HepG2 (cell line): ENCODE measurements around the gene CEBPE. TPM values are rescaled to one million over a fixed set of nuclear protein-coding genes. Genes with fewer than 3 reads are reported as not detected.

ENCODE experiments used
- BATF2 ChIP-seq: sonication (generic); formaldehyde crosslinking; IDR thresholded peaks from 2 replicates; pipeline ENCODE4 v1.8.0; 2022; ENCODE audit warnings: mild to moderate bottlenecking, missing genetic modification reagents, moderate library complexity
- CTCF ChIP-seq: sonication (generic); formaldehyde crosslinking; IDR thresholded peaks from 2 replicates; pipeline ENCODE4 v1.5.0; 2020; ENCODE audit warnings: mild to moderate bottlenecking, missing genetic modification reagents, moderate library complexity
- EEA1 ChIP-seq: sonication (generic); formaldehyde crosslinking; IDR thresholded peaks from 2 replicates; pipeline ENCODE4 v1.5.1; 2020; ENCODE audit warnings: mild to moderate bottlenecking, missing genetic modification reagents, borderline replicate concordance
- FOXC1 ChIP-seq: sonication (generic); formaldehyde crosslinking; IDR thresholded peaks from 2 replicates; pipeline ENCODE4 v1.8.0; 2022; ENCODE audit warnings: mild to moderate bottlenecking, missing genetic modification reagents, borderline replicate concordance
- GABPB1 ChIP-seq: IDR thresholded peaks from 2 replicates; pipeline ENCODE4 v1.6.1; 2016; ENCODE audit warnings: mild to moderate bottlenecking, missing genetic modification reagents, moderate library complexity, missing compliant biosample characterization
- HDAC2 ChIP-seq: sonication (generic); formaldehyde crosslinking; IDR thresholded peaks from 2 replicates; pipeline ENCODE4 v1.4.0; 2020; ENCODE audit warnings: missing genetic modification reagents
- HNRNPUL1 ChIP-seq: fragments of 200-400 bp; formaldehyde crosslinking; IDR thresholded peaks from 2 replicates; pipeline ENCODE4 v1.6.1; 2017; ENCODE audit warnings: low read depth, mild to moderate bottlenecking, low read length, moderate library complexity
- IRX3 ChIP-seq: sonication (generic); formaldehyde crosslinking; IDR thresholded peaks from 2 replicates; pipeline ENCODE4 v1.8.1; 2023; ENCODE audit warnings: mild to moderate bottlenecking, low read depth, missing genetic modification reagents, borderline replicate concordance
- MIXL1 ChIP-seq: IDR thresholded peaks from 2 replicates; pipeline ENCODE4 v1.6.1; 2016
- NFKB2 ChIP-seq: sonication (generic); formaldehyde crosslinking; IDR thresholded peaks from 2 replicates; pipeline ENCODE4 v1.4.0; 2020; ENCODE audit warnings: missing genetic modification reagents, borderline replicate concordance
- NRL ChIP-seq: sonication (generic); formaldehyde crosslinking; IDR thresholded peaks from 2 replicates; pipeline ENCODE4 v1.5.0; 2020; ENCODE audit warnings: missing genetic modification reagents, mild to moderate bottlenecking, moderate library complexity, borderline replicate concordance
- RFX5 ChIP-seq: IDR thresholded peaks from 2 replicates; pipeline ENCODE4 v1.6.1; 2011; ENCODE audit warnings: low read depth, low read length, improper control_type of control experiment
- TAF1 ChIP-seq: sonication (generic); formaldehyde crosslinking; IDR thresholded peaks from 2 replicates; pipeline ENCODE4 v1.4.0; 2020; ENCODE audit warnings: missing genetic modification reagents
- TCF7 ChIP-seq: sonication (generic); IDR thresholded peaks from 2 replicates; pipeline ENCODE4 v1.6.1; 2016; ENCODE audit warnings: antibody characterized with exemption, low read depth
- TSC22D2 ChIP-seq: sonication (generic); formaldehyde crosslinking; IDR thresholded peaks from 2 replicates; pipeline ENCODE4 v1.5.1; 2020; ENCODE audit warnings: missing genetic modification reagents, mild to moderate bottlenecking, borderline replicate concordance
- ZFP82 ChIP-seq: sonication (generic); formaldehyde crosslinking; IDR thresholded peaks from 2 replicates; pipeline ENCODE4 v1.5.1; 2020; ENCODE audit warnings: mild to moderate bottlenecking, missing genetic modification reagents, borderline replicate concordance
- ZNF251 ChIP-seq: sonication (generic); formaldehyde crosslinking; IDR thresholded peaks from 2 replicates; pipeline ENCODE4 v1.9.0; 2021; ENCODE audit warnings: mild to moderate bottlenecking, missing genetic modification reagents
- ZNF263 ChIP-seq: sonication (generic); formaldehyde crosslinking; IDR thresholded peaks from 2 replicates; pipeline ENCODE4 v1.4.0; 2020; ENCODE audit warnings: missing genetic modification reagents
- ZNF460 ChIP-seq: sonication (generic); formaldehyde crosslinking; IDR thresholded peaks from 2 replicates; pipeline ENCODE4 v1.5.1; 2020; ENCODE audit warnings: missing genetic modification reagents, mild to moderate bottlenecking, borderline replicate concordance
- ZNF512B ChIP-seq: sonication (generic); formaldehyde crosslinking; IDR thresholded peaks from 2 replicates; pipeline ENCODE4 v1.5.1; 2020; ENCODE audit warnings: missing genetic modification reagents, mild to moderate bottlenecking, borderline replicate concordance
- ZNF629 ChIP-seq: sonication (generic); formaldehyde crosslinking; conservative IDR thresholded peaks from 2 replicates; pipeline ENCODE4 v1.5.0; 2020; ENCODE audit warnings: missing genetic modification reagents
- ZNF768 ChIP-seq: sonication (generic); formaldehyde crosslinking; IDR thresholded peaks from 2 replicates; pipeline ENCODE4 v1.4.0; 2020; ENCODE audit warnings: missing genetic modification reagents
- ZSCAN25 ChIP-seq: sonication (generic); formaldehyde crosslinking; IDR thresholded peaks from 2 replicates; pipeline ENCODE4 v1.8.0; 2022; ENCODE audit warnings: mild to moderate bottlenecking, missing genetic modification reagents
- ZSCAN31 ChIP-seq: sonication (generic); formaldehyde crosslinking; IDR thresholded peaks from 2 replicates; pipeline ENCODE4 v1.5.0; 2020; ENCODE audit warnings: low read depth, mild to moderate bottlenecking, missing genetic modification reagents
- polyA plus RNA-seq, 8 experiments: library from polyadenylated mRNA; depleted of rRNA in 3 of 8; stranded (reverse) in 7 of 8; unstranded in 1 of 8; fragments of >200 nt; fragmentation: Illumina TruSeq in 4 of 8; extraction: Trizol in 4 of 8; gene quantifications; 2 replicates each; pipeline versions ENCODE4 v1.2.1 to v1.2.3, GENCODE V29; 2011 to 2016; ENCODE audit warnings: low read depth in 4 of 8, missing spikeins in 1 of 8, mixed read lengths in 1 of 8; ENCODE audit not compliant: insufficient read depth in 1 of 8
- total RNA-seq, 5 experiments: library from RNA; depleted of rRNA; stranded (reverse); fragments of >200 nt; fragmentation: Illumina TruSeq; extraction: Trizol; gene quantifications; 2 replicates each; pipeline ENCODE4 v1.2.3, GENCODE V29; 2016; ENCODE audit warnings: low read depth in 1 of 5
- TF ChIP-seq, protein P1 (sequence below): sonication (generic); formaldehyde crosslinking; IDR thresholded peaks from 2 replicates; pipeline ENCODE4 v1.8.1; 2023; ENCODE audit warnings: missing genetic modification reagents, inconsistent platforms, borderline replicate concordance

CEBPE gene
- total and polyA plus RNA-seq, 2 of the 13 experiments (the other 11 are each of a cell fraction or from before 2014, with no cell fraction given), result 0.09 to 0.11 TPM

DNA sequence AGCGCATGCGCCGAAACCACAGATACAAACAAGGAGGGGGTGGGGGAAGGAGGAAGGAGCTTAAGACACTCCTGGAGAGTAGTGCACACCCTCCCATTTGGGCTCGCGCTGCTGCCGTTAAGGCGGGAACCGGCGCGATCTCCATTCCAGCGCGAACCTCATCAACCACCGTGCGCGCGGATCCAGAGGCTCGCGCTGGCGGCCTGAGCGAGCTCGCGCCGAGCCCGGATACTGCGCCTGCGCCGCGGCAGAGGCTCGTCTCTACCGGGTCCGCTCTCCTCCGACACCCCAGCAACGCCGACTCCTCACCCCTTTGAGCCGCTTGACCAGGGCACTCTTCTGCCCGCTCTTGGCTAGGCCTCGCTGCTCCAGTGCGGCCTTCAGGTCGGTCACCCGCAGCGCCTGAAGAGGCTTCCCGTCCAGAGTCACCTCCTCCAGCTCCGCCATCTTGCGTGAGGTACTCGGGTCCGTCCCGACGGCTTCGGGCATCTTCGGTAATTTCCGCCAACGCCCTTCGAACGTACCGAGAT lies 24.3 kb downstream of the CEBPE start, which contains the start of gene ACIN1 (continued):
- TF ChIP-seq GABPB1 (CRISPR knock-in tag), result peak; percentile 86
- TF ChIP-seq ZNF251 (CRISPR knock-in tag), result peak; percentile 99
- TF ChIP-seq IRX3 (CRISPR knock-in tag), result peak; percentile 95; the same call in 1 of the 2 replicates
- TF ChIP-seq ZNF460, result no peak; the same call in 1 of the 2 replicates
- TF ChIP-seq ZNF629 (CRISPR knock-in tag), result peak; percentile 62
- TF ChIP-seq, protein P1, sequence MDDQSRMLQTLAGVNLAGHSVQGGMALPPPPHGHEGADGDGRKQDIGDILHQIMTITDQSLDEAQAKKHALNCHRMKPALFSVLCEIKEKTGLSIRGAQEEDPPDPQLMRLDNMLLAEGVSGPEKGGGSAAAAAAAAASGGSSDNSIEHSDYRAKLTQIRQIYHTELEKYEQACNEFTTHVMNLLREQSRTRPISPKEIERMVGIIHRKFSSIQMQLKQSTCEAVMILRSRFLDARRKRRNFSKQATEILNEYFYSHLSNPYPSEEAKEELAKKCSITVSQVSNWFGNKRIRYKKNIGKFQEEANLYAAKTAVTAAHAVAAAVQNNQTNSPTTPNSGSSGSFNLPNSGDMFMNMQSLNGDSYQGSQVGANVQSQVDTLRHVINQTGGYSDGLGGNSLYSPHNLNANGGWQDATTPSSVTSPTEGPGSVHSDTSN (CRISPR knock-in tag), result no peak
- TF ChIP-seq TAF1 (CRISPR knock-in tag), result peak; percentile 100
- TF ChIP-seq NFKB2 (CRISPR knock-in tag), result peak; percentile 98
- no peak for TF ChIP-seq TCF7
- TF ChIP-seq ZNF263 (CRISPR knock-in tag), result peak; percentile 80
- TF ChIP-seq HDAC2 (CRISPR knock-in tag), result peak; percentile 78; the same call in 1 of the 2 replicates
- no peak; the same call in 1 of the 2 replicates for TF ChIP-seq RFX5
- peak; percentile 95 for TF ChIP-seq ZNF768 (CRISPR knock-in tag)
- peak; percentile 99 for TF ChIP-seq EEA1 (CRISPR knock-in tag)
- peak; percentile 91 for TF ChIP-seq ZSCAN25 (CRISPR knock-in tag)
- peak; percentile 84; the same call in 1 of the 2 replicates for TF ChIP-seq TSC22D2
- peak; percentile 100 for TF ChIP-seq FOXC1 (CRISPR knock-in tag)
- TF ChIP-seq NRL (CRISPR knock-in tag), result peak; percentile 99
- no peak; the same call in 1 of the 2 replicates for TF ChIP-seq ZFP82 (CRISPR knock-in tag)
- peak; percentile 86; the same call in 1 of the 2 replicates for TF ChIP-seq ZNF512B
- TF ChIP-seq HNRNPUL1, result no peak
- no peak for TF ChIP-seq CTCF (CRISPR knock-in tag)
- no peak for TF ChIP-seq BATF2 (CRISPR knock-in tag)
- TF ChIP-seq ZSCAN31, result peak; percentile 97
- peak; percentile 79; the same call in 1 of the 2 replicates for TF ChIP-seq MIXL1
